Measurements from ENCODE around the gene LRP1B.

The LRP1B gene

GRCh38 chr2:140249821-140250220, 1881.0 kb downstream of the LRP1B start:
- no peak for DNase-seq (ENCODE audit: extremely low read depth, low read depth)
- H3K4me3 ChIP-seq (replicated peaks; ENCODE audit: low read depth, low read length): no peak overlapping the region
- TF ChIP-seq CTCF (IDR thresholded peaks at IDR 0.05; ENCODE audit: low read depth, low read length, missing control alignments): no peak

- DNase-seq (ENCODE audit: extremely low read depth, low read depth): no peak
- TF ChIP-seq CTCF (IDR thresholded peaks at IDR 0.05; ENCODE audit: low read depth, low read length, missing control alignments): no peak
- H3K4me3 ChIP-seq (replicated peaks; ENCODE audit: low read depth, low read length): no peak overlapping the region
These were observed 1882.2 kb downstream of the LRP1B start for GRCh38 chr2:140248623-140249022.

GRCh38 chr2:140247451-140248195, 1883.2 kb downstream of the LRP1B start:
- H3K4me3 ChIP-seq (replicated peaks; ENCODE audit: low read depth, low read length): no peak overlapping the region
- DNase-seq (ENCODE audit: extremely low read depth, low read depth): no peak
- no peak for TF ChIP-seq CTCF (IDR thresholded peaks at IDR 0.05; ENCODE audit: low read depth, low read length, missing control alignments)

GRCh38 chr2:140246957-140247356, 1883.9 kb downstream of the LRP1B start:
- TF ChIP-seq CTCF (IDR thresholded peaks at IDR 0.05; ENCODE audit: low read depth, low read length, missing control alignments): no peak
- H3K4me3 ChIP-seq (replicated peaks; ENCODE audit: low read depth, low read length): no peak overlapping the region
- no peak for DNase-seq (ENCODE audit: extremely low read depth, low read depth)

- DNase-seq (ENCODE audit: extremely low read depth, low read depth): no peak
- no peak for TF ChIP-seq CTCF (IDR thresholded peaks at IDR 0.05; ENCODE audit: low read depth, low read length, missing control alignments)
- H3K4me3 ChIP-seq (replicated peaks; ENCODE audit: low read depth, low read length): no peak overlapping the region
These were observed 1884.8 kb downstream of the LRP1B start for GRCh38 chr2:140246058-140246457.

GRCh38 chr2:140242889-140243288, 1887.9 kb downstream of the LRP1B start:
- no peak overlapping the region for H3K4me3 ChIP-seq (replicated peaks; ENCODE audit: low read depth, low read length)
- no peak for TF ChIP-seq CTCF (IDR thresholded peaks at IDR 0.05; ENCODE audit: low read depth, low read length, missing control alignments)
- no peak for DNase-seq (ENCODE audit: extremely low read depth, low read depth)

- no peak for TF ChIP-seq CTCF (IDR thresholded peaks at IDR 0.05; ENCODE audit: low read depth, low read length, missing control alignments)
These were observed 1896.7 kb downstream of the LRP1B start for GRCh38 chr2:140234116-140234515.

More at GRCh38 chr2:140234116-140234515, 1896.7 kb downstream of the LRP1B start:
- DNase-seq (ENCODE audit: extremely low read depth, low read depth): no peak
- H3K4me3 ChIP-seq (replicated peaks; ENCODE audit: low read depth, low read length): no peak overlapping the region
